HG03097 (cell line): ENCODE results near the gene HMOX1.

Experiments
- ATAC-seq: cut with Tn5 transposase; IDR thresholded peaks from one replicate; pipeline ENCODE4 v1.9.1; 2021; ENCODE audit not compliant: unreplicated experiment, low FRiP score

Gene HMOX1

GRCh38 chr22:35400501-35400790, 19.6 kb downstream of the HMOX1 start:
- ATAC-seq = peak; percentile 2

GRCh38 chr22:35401863-35402262, 21.0 kb downstream of the HMOX1 start:
- no peak for ATAC-seq

- no peak for ATAC-seq
These were observed 22.5 kb downstream of the HMOX1 start for GRCh38 chr22:35403356-35403755.

DNA sequence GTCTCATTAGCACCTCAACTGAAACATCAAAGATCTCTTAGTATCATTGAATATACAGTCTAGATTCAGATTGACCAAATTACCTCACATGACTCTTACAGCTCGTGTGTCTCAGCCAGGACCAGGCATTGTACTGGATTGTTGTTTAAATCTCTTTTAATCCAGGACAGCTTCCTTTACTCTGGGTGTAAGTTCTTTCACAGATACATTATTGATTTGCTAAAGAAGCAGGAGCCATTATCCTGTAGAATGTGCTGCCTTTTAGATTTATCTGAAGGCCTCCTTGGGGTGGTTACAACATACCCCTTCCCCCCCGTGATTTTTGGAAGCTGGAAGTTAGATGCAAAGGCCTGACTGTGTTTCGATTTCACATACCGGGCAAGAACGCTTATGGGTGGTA, 23.3 kb downstream of the HMOX1 start:
- ATAC-seq = no peak

DNA sequence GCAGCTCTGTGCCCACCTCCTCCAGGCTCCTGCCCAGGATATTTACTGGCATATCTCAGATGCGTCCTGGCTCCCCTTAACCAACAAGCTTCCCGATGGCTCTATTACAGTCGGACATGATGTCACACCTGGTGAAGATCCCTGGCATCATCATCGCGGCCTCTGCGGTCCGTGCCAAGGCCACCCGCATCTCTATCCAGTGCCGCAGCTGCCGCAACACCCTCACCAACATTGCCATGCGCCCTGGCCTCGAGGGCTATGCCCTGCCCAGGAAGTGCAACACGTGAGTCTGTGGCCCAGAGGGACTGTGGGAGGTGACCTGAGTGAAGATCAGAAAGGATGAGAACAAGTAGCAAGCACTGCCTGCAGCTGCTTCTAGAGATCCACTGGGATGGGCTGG, 25.5 kb downstream of the HMOX1 start:
- ATAC-seq = no peak

DNA sequence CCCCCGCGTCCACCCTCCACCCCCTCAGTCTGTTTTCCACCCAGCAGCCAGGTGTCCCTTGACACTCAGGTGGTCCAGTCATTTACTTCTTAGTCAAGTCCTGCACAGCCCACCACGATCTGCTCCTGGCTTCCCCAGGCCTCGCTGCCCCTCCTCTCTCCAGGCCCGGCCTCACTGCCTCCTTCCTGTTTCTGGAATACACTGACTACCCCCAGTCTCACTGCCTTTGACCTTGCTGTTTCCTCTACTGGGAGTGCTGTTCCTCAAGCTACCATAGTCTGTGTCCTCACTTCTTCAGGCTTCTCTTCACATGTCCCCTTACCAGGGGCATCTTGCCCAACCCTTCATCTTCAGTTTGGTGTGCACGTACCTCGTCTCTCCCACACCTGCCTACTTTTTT, 26.5 kb downstream of the HMOX1 start:
- ATAC-seq = no peak

- peak; percentile 64 for ATAC-seq
These were observed 29.1 kb downstream of the HMOX1 start for GRCh38 chr22:35409783-35410662.

- no peak for ATAC-seq
These were observed 29.8 kb downstream of the HMOX1 start for GRCh38 chr22:35410663-35411034.

- no peak for ATAC-seq
These were observed 30.2 kb downstream of the HMOX1 start for GRCh38 chr22:35411102-35411501.

GRCh38 chr22:35413624-35414023, 32.7 kb downstream of the HMOX1 start:
- no peak for ATAC-seq

GRCh38 chr22:35417606-35418005, 36.7 kb downstream of the HMOX1 start:
- no peak for ATAC-seq

- ATAC-seq = no peak
These were observed 37.2 kb downstream of the HMOX1 start for GRCh38 chr22:35418088-35418487.

DNA sequence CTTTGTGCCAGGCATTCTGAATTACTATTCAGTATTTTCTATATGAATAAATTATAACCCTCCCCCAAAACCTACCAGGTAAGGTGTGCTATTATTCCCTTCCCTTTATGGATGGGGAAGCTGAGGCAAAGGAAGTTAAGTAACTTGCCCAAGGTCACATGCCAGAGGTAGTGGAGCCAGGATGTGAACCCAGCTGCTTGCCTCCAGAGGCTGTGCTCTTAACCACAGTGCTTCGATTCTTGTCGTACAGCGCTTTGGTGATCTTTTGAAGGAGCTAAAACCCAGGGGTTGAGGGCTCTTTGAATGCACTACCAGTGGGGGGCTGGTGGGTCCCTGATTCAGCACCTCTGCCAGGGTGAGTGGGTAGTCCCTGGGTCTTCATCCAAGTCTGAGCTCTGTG, 37.8 kb downstream of the HMOX1 start:
- ATAC-seq = no peak

- ATAC-seq = no peak
These were observed 38.9 kb downstream of the HMOX1 start for GRCh38 chr22:35419756-35420155.

GRCh38 chr22:35421121-35421520, 40.2 kb downstream of the HMOX1 start:
- ATAC-seq = no peak

DNA sequence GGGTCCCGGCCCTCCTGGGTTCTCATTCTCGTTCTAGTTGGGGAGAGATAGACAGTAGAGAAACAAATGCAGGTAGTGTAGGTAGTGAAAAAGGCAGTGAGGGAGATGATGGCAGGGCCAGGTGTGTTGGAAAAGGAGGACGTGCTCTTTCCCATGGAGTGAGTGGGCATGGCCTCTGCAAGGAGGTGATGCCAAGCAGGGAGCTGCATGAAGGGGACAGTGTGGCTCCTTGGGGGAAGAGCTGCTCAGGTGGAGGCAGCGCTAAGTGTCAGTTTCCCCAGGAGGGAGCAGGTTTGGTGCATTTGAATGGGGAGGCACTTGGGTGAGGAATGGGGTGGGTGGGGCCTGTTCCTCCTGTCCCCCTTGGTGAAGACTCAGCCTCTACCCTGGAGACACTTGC, 41.2 kb downstream of the HMOX1 start:
- no peak for ATAC-seq

DNA sequence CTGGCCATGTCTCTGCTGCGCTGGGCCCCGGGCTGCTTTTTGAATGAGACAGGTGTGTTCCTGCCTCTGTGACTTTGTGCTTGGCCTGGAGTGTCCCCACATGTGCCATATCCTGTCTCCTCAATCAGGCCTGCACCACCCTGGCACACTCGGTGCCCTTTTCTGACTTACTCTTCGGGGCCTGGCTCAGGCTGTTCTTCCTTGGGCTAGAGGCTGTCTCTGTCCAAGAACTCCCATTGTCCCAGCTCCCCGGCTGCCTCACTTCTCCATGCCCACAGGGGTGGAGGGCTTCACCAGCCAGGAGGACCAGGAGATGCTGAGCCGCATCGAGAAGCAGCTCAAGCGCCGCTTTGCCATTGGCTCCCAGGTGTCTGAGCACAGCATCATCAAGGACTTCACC, 42.0 kb downstream of the HMOX1 start:
- ATAC-seq = no peak

DNA sequence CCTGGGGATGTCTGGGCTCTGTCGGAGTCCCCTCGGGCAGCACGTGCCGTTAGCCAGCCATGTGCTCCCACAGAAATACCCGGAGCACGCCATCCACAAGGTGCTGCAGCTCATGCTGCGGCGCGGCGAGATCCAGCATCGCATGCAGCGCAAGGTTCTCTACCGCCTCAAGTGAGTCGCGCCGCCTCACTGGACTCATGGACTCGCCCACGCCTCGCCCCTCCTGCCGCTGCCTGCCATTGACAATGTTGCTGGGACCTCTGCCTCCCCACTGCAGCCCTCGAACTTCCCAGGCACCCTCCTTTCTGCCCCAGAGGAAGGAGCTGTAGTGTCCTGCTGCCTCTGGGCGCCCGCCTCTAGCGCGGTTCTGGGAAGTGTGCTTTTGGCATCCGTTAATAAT, 43.2 kb downstream of the HMOX1 start:
- no peak for ATAC-seq

DNA sequence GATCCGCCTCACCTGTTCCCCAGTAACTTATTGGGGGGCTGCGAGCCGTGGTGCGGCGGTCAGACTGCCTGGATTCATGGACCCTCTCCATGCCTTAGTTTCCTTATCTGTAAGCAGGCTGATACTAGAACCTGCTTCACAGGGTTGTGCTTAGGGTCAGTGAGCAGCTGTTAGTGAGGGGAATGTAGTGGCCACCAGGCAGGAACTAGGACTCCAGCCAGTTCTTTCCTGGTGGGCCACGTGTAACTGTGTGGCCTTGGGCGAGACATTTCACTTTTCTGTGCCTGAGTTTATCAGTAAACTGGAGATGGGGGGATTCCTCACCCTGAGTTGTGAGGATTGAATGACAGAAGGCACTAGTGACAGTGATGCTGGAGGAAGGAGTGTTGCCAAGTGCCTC, 43.9 kb downstream of the HMOX1 start:
- ATAC-seq = no peak

DNA sequence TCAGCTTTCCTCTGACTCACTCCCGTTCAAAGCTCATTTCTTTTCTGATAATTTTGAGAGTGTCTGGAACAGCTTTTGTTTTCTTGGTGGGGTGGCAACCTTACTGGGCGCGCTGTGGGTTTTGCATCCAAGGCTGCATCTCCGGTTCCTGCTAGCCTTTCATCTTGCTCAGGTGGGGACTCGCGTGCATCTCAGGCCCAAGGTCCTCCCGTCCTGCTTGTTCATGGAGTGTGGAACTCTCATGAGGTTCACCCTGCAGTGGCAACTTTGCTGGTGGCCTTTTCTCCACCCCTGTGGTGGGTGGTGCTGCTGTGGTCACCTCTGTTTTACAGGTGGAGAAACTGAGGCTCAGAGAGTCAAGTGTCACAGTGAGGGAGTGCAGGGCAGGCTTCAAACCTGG, 44.6 kb downstream of the HMOX1 start:
- no peak for ATAC-seq

GRCh38 chr22:35425971-35426800, 45.3 kb downstream of the HMOX1 start:
- no peak for ATAC-seq

- ATAC-seq = no peak
These were observed 45.9 kb downstream of the HMOX1 start for GRCh38 chr22:35426801-35427140.
